HepG2 (cell line): ENCODE data around the gene CST11. TPM values are rescaled to one million over a fixed set of nuclear protein-coding genes. Genes with fewer than 3 reads are reported as not detected.

Experiments used
- AHR ChIP-seq: IDR thresholded peaks from 2 replicates; pipeline ENCODE4 v1.6.1; 2018; ENCODE audit warnings: missing genetic modification reagents, missing compliant biosample characterization
- ELF1 ChIP-seq: sonication (generic); formaldehyde crosslinking; IDR thresholded peaks from 2 replicates; pipeline ENCODE4 v1.4.0; 2020; ENCODE audit warnings: missing genetic modification reagents
- ERF ChIP-seq: IDR thresholded peaks from 2 replicates; pipeline ENCODE4 v1.6.1; 2018; ENCODE audit warnings: missing biosample characterization, missing genetic modification reagents
- FUBP1 ChIP-seq: sonication (generic); formaldehyde crosslinking; IDR thresholded peaks from 2 replicates; pipeline ENCODE4 v1.5.1; 2020; ENCODE audit warnings: missing genetic modification reagents, mild to moderate bottlenecking, borderline replicate concordance
- HMGXB3 ChIP-seq: sonication (generic); formaldehyde crosslinking; IDR thresholded peaks from 2 replicates; pipeline ENCODE4 v1.4.0; 2020; ENCODE audit warnings: missing genetic modification reagents, borderline replicate concordance
- HOXA5 ChIP-seq: sonication (generic); formaldehyde crosslinking; IDR thresholded peaks from 2 replicates; pipeline ENCODE4 v1.4.0; 2020; ENCODE audit warnings: missing genetic modification reagents
- IRF1 ChIP-seq: sonication (generic); formaldehyde crosslinking; IDR thresholded peaks from 2 replicates; pipeline ENCODE4 v1.4.0; 2020; ENCODE audit warnings: low read depth, mild to moderate bottlenecking, missing genetic modification reagents
- JUND ChIP-seq: sonication (generic); formaldehyde crosslinking; IDR thresholded peaks from 2 replicates; pipeline ENCODE4 v1.8.0; 2022; ENCODE audit warnings: mild to moderate bottlenecking, missing genetic modification reagents
- KMT2B ChIP-seq: IDR thresholded peaks from 2 replicates; pipeline ENCODE4 v1.6.1; 2016; ENCODE audit warnings: missing genetic modification reagents, missing compliant biosample characterization
- MLLT10 ChIP-seq: sonication (generic); formaldehyde crosslinking; IDR thresholded peaks from 2 replicates; pipeline ENCODE4 v1.4.0; 2020; ENCODE audit warnings: missing genetic modification reagents
- NAIF1 ChIP-seq: sonication (generic); formaldehyde crosslinking; IDR thresholded peaks from 2 replicates; pipeline ENCODE4 v1.5.0; 2020; ENCODE audit warnings: mild to moderate bottlenecking, missing genetic modification reagents, borderline replicate concordance
- POLR2AphosphoS2 ChIP-seq: IDR thresholded peaks from 2 replicates; pipeline ENCODE4 v1.6.1; 2011; ENCODE audit warnings: low read depth, low read length, improper control_type of control experiment
- SP4 ChIP-seq: sonication (generic); formaldehyde crosslinking; IDR thresholded peaks from 2 replicates; pipeline ENCODE4 v1.8.1; 2023; ENCODE audit warnings: mild to moderate bottlenecking, missing genetic modification reagents
- ZBTB21 ChIP-seq: sonication (generic); formaldehyde crosslinking; IDR thresholded peaks from 2 replicates; pipeline ENCODE4 v1.4.0; 2020; ENCODE audit warnings: missing genetic modification reagents
- ZBTB46 ChIP-seq: sonication (generic); formaldehyde crosslinking; IDR thresholded peaks from 2 replicates; pipeline ENCODE4 v1.4.0; 2020; ENCODE audit warnings: mild to moderate bottlenecking, missing genetic modification reagents, borderline replicate concordance
- ZNF234 ChIP-seq: sonication (generic); formaldehyde crosslinking; conservative IDR thresholded peaks from 2 replicates; pipeline ENCODE4 v1.5.1; 2020; ENCODE audit warnings: mild to moderate bottlenecking, missing genetic modification reagents
- ZNF34 ChIP-seq: sonication (generic); formaldehyde crosslinking; IDR thresholded peaks from 2 replicates; pipeline ENCODE4 v1.4.0; 2020; ENCODE audit warnings: mild to moderate bottlenecking, missing genetic modification reagents, borderline replicate concordance
- ZNF343 ChIP-seq: sonication (generic); formaldehyde crosslinking; IDR thresholded peaks from 2 replicates; pipeline ENCODE4 v1.4.0; 2020; ENCODE audit warnings: mild to moderate bottlenecking, missing genetic modification reagents
- ZNF556 ChIP-seq: sonication (generic); formaldehyde crosslinking; IDR thresholded peaks from 2 replicates; pipeline ENCODE4 v1.4.0; 2020; ENCODE audit warnings: mild to moderate bottlenecking, missing genetic modification reagents, borderline replicate concordance
- ZNF619 ChIP-seq: sonication (generic); formaldehyde crosslinking; IDR thresholded peaks from 2 replicates; pipeline ENCODE4 v1.4.0; 2020; ENCODE audit warnings: mild to moderate bottlenecking, missing genetic modification reagents
- ZNF772 ChIP-seq: sonication (generic); formaldehyde crosslinking; IDR thresholded peaks from 2 replicates; pipeline ENCODE4 v1.5.0; 2020; ENCODE audit warnings: mild to moderate bottlenecking, missing genetic modification reagents
- polyA plus RNA-seq, 8 experiments: library from polyadenylated mRNA; depleted of rRNA in 3 of 8; stranded (reverse) in 7 of 8; unstranded in 1 of 8; fragments of >200 nt; fragmentation: Illumina TruSeq in 4 of 8; extraction: Trizol in 4 of 8; gene quantifications; 2 replicates each; pipeline versions ENCODE4 v1.2.1 to v1.2.3, GENCODE V29; 2011 to 2016; ENCODE audit warnings: low read depth in 4 of 8, missing spikeins in 1 of 8, mixed read lengths in 1 of 8; ENCODE audit not compliant: insufficient read depth in 1 of 8
- total RNA-seq, 5 experiments: library from RNA; depleted of rRNA; stranded (reverse); fragments of >200 nt; fragmentation: Illumina TruSeq; extraction: Trizol; gene quantifications; 2 replicates each; pipeline ENCODE4 v1.2.3, GENCODE V29; 2016; ENCODE audit warnings: low read depth in 1 of 5

The CST11 gene
- total and polyA plus RNA-seq, 2 of the 13 experiments (the other 11 are each of a cell fraction or from before 2014, with no cell fraction given) = not detected

GRCh38 chr20:23435626-23436539 lies 16.8 kb downstream of the CST11 start (continued):
- TF ChIP-seq HMGXB3 (CRISPR knock-in tag) (no peak), KMT2B (CRISPR knock-in tag) (no peak), ZNF343 (CRISPR knock-in tag) (no peak), ZBTB46 (CRISPR knock-in tag) (no peak), HOXA5 (CRISPR knock-in tag) (peak; percentile 76; the same call in 1 of the 2 replicates), SP4 (CRISPR knock-in tag) (no peak), ZNF34 (CRISPR knock-in tag) (no peak), ELF1 (peak; percentile 29; the same call in 1 of the 2 replicates), MLLT10 (CRISPR knock-in tag) (no peak), IRF1 (CRISPR knock-in tag) (no peak), ZNF772 (peak; percentile 54; the same call in 1 of the 2 replicates), JUND (CRISPR knock-in tag) (no peak), ZNF234 (CRISPR knock-in tag) (no peak), ERF (CRISPR knock-in tag) (peak; percentile 45; the same call in 1 of the 2 replicates), ZNF556 (CRISPR knock-in tag) (no peak), ZNF619 (CRISPR knock-in tag) (0 out of 2 replicates have a peak, but pooled peaks have one; percentile 46), FUBP1 (CRISPR knock-in tag) (peak; percentile 67; the same call in 1 of the 2 replicates), ZBTB21 (CRISPR knock-in tag) (no peak), POLR2AphosphoS2 (no peak), AHR (CRISPR knock-in tag) (no peak), NAIF1 (CRISPR knock-in tag) (no peak)
